Measurements from ENCODE around the gene OR13J1. TPM values are rescaled to one million over a fixed set of nuclear protein-coding genes. Genes with fewer than 3 reads are reported as not detected.

OR13J1 gene
- total RNA-seq, 1 experiment from 2014 or later = not detected

DNA sequence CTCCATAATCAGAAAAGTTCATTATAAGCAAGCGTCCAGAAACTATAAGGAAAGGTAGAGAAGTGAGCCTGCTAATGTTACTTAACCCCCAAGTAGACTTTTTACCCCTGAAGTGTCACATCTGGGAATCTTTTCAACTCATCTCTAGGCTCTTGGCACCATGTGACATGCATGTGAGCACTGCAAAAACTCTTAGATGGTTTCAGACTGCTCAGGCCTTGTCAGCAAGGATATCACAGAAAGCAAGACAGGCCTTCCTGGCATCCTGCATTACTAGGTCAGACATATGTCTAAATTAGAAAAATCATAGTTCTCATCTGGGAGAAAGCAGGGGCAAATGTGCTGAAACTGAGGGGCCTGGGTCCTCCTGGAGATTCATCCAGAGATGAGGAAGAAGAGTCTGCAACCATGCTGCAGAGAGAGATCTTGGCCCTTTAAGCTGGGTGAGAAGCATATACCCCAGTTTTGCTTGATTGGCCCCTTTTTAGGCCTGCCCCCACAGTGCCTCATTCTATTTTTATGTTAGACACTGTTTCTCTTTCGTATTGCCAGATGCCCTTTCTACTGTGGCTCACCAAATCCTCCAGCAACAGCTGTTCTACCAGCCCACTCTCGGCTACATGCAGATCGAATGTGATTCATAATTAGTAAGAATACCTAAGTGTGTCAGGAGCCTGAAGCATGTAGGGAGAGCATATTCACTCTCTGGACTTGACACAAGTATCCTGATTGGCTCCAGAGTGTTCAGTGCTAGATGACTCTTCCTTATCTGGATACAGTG, 22.2 kb downstream of the OR13J1 start:
- POLR2A ChIA-PET = no interaction called here
- CTCF ChIA-PET = interaction anchor here (0.9 to 3.7 kb wide), 4 partner anchors 13 to 34 kb away, joined by 3 to 32 read pairs (median 13); no protein-coding TSS in a partner anchor
- TF ChIP-seq CREM (CRISPR knock-in tag; IDR thresholded peaks at IDR 0.05) = no peak
- no peak for TF ChIP-seq TEAD4 (CRISPR knock-in tag; IDR thresholded peaks at IDR 0.05)
- TF ChIP-seq, protein P1, sequence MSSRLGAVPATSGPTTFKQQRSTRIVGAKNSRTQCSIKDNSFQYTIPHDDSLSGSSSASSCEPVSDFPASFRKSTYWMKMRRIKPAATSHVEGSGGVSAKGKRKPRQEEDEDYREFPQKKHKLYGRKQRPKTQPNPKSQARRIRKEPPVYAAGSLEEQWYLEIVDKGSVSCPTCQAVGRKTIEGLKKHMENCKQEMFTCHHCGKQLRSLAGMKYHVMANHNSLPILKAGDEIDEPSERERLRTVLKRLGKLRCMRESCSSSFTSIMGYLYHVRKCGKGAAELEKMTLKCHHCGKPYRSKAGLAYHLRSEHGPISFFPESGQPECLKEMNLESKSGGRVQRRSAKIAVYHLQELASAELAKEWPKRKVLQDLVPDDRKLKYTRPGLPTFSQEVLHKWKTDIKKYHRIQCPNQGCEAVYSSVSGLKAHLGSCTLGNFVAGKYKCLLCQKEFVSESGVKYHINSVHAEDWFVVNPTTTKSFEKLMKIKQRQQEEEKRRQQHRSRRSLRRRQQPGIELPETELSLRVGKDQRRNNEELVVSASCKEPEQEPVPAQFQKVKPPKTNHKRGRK (CRISPR knock-in tag; IDR thresholded peaks at IDR 0.05; ENCODE audit: borderline replicate concordance) = no peak
- TF ChIP-seq, protein P2, sequence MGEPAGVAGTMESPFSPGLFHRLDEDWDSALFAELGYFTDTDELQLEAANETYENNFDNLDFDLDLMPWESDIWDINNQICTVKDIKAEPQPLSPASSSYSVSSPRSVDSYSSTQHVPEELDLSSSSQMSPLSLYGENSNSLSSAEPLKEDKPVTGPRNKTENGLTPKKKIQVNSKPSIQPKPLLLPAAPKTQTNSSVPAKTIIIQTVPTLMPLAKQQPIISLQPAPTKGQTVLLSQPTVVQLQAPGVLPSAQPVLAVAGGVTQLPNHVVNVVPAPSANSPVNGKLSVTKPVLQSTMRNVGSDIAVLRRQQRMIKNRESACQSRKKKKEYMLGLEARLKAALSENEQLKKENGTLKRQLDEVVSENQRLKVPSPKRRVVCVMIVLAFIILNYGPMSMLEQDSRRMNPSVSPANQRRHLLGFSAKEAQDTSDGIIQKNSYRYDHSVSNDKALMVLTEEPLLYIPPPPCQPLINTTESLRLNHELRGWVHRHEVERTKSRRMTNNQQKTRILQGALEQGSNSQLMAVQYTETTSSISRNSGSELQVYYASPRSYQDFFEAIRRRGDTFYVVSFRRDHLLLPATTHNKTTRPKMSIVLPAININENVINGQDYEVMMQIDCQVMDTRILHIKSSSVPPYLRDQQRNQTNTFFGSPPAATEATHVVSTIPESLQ (CRISPR knock-in tag; IDR thresholded peaks at IDR 0.05) = no peak
- TF ChIP-seq, protein P3, sequence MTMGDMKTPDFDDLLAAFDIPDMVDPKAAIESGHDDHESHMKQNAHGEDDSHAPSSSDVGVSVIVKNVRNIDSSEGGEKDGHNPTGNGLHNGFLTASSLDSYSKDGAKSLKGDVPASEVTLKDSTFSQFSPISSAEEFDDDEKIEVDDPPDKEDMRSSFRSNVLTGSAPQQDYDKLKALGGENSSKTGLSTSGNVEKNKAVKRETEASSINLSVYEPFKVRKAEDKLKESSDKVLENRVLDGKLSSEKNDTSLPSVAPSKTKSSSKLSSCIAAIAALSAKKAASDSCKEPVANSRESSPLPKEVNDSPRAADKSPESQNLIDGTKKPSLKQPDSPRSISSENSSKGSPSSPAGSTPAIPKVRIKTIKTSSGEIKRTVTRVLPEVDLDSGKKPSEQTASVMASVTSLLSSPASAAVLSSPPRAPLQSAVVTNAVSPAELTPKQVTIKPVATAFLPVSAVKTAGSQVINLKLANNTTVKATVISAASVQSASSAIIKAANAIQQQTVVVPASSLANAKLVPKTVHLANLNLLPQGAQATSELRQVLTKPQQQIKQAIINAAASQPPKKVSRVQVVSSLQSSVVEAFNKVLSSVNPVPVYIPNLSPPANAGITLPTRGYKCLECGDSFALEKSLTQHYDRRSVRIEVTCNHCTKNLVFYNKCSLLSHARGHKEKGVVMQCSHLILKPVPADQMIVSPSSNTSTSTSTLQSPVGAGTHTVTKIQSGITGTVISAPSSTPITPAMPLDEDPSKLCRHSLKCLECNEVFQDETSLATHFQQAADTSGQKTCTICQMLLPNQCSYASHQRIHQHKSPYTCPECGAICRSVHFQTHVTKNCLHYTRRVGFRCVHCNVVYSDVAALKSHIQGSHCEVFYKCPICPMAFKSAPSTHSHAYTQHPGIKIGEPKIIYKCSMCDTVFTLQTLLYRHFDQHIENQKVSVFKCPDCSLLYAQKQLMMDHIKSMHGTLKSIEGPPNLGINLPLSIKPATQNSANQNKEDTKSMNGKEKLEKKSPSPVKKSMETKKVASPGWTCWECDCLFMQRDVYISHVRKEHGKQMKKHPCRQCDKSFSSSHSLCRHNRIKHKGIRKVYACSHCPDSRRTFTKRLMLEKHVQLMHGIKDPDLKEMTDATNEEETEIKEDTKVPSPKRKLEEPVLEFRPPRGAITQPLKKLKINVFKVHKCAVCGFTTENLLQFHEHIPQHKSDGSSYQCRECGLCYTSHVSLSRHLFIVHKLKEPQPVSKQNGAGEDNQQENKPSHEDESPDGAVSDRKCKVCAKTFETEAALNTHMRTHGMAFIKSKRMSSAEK (CRISPR knock-in tag; IDR thresholded peaks at IDR 0.05; ENCODE audit: borderline replicate concordance) = no peak
- no peak for DNase-seq (ENCODE audit: low spot score)
- Mint-ChIP-seq H3K36me3 (peaks cover 4% of the 10 kb centered on the region; the same call in 1 of the 2 replicates), H3K27ac (no peak overlapping the region), H3K4me3 (peak overlapping the region; percentile 65; the same call in 1 of the 2 replicates), H3K9me3 (no peaks in the 10 kb centered on the region), H3K4me1 (peaks cover 27% of the 10 kb centered on the region), H3K27me3 (ENCODE audit: low read depth) (peaks cover 35% of the 10 kb centered on the region)
- ATAC-seq = no peak

DNA sequence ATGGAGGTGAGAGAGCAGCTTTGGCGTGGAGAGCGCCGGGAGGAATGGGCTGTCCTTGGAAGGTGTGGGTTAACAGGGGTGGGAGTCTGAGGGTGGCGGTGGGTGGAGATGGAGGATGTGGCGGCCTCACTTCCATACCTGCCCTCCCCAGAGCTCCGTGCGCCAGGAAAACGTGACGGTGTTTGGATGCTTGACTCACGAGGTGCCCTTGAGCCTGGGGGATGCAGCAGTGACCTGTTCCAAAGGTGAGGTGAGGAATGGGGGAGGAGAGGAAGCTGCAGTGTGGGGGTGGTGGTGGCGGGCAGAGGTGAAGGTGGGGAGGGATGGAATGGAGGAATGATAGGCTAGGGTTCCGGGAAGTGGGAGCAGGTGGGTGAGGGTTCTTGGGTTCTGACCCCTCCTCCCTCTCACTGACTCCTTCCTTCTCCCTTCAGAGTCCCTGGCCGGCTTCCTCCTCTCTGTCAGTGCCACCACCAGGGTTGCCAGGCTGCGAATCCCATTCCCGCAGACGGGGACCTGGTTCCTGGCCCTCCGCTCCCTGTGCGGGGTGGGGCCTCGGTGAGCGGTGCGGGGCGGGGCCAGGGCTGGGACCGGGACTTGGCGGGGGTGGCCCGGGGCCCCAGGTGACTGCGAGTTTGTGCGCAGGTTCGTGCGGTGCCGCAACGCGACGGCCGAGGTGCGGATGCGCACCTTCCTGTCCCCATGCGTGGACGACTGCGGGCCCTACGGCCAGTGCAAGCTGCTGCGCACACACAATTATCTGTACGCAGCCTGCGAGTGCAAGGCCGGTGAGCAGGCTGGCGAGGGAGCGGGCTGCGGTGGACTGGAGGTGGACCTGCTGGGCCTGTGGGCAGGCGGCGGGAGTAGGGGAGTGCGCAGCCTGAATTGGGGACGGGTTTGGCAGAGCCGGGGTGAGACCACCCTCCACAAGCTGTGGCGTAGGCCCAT, 24.1 kb downstream of the OR13J1 start:
- POLR2A ChIA-PET = interaction anchor here (0.9 kb wide), 1 partner anchor 32 kb away, joined by 3 read pairs; no protein-coding TSS in a partner anchor
- H3K27ac Mint-ChIP-seq = peak overlapping the region; percentile 55; the same call in 1 of the 2 replicates
- DNase-seq (ENCODE audit: low spot score) = peak; percentile 68
- peak; percentile 78 for ATAC-seq
- no peaks in the 10 kb centered on the region for H3K9me3 Mint-ChIP-seq
- CTCF ChIA-PET = interaction anchor here (0.5 to 3.7 kb wide), 8 partner anchors 11 to 118 kb away, joined by 3 to 32 read pairs (median 8); partner anchors contain the start of genes FAM221B, HINT2 and TMEM8B
- peaks cover 27% of the 10 kb centered on the region for H3K4me1 Mint-ChIP-seq
- peaks cover 4% of the 10 kb centered on the region; the same call in 1 of the 2 replicates for H3K36me3 Mint-ChIP-seq
- H3K4me3 Mint-ChIP-seq = peak overlapping the region; percentile 65
- peaks cover 30% of the 10 kb centered on the region for H3K27me3 Mint-ChIP-seq (ENCODE audit: low read depth)
- no peak for TF ChIP-seq GABPB1 (CRISPR knock-in tag; IDR thresholded peaks at IDR 0.05)
- TF ChIP-seq, protein P4, sequence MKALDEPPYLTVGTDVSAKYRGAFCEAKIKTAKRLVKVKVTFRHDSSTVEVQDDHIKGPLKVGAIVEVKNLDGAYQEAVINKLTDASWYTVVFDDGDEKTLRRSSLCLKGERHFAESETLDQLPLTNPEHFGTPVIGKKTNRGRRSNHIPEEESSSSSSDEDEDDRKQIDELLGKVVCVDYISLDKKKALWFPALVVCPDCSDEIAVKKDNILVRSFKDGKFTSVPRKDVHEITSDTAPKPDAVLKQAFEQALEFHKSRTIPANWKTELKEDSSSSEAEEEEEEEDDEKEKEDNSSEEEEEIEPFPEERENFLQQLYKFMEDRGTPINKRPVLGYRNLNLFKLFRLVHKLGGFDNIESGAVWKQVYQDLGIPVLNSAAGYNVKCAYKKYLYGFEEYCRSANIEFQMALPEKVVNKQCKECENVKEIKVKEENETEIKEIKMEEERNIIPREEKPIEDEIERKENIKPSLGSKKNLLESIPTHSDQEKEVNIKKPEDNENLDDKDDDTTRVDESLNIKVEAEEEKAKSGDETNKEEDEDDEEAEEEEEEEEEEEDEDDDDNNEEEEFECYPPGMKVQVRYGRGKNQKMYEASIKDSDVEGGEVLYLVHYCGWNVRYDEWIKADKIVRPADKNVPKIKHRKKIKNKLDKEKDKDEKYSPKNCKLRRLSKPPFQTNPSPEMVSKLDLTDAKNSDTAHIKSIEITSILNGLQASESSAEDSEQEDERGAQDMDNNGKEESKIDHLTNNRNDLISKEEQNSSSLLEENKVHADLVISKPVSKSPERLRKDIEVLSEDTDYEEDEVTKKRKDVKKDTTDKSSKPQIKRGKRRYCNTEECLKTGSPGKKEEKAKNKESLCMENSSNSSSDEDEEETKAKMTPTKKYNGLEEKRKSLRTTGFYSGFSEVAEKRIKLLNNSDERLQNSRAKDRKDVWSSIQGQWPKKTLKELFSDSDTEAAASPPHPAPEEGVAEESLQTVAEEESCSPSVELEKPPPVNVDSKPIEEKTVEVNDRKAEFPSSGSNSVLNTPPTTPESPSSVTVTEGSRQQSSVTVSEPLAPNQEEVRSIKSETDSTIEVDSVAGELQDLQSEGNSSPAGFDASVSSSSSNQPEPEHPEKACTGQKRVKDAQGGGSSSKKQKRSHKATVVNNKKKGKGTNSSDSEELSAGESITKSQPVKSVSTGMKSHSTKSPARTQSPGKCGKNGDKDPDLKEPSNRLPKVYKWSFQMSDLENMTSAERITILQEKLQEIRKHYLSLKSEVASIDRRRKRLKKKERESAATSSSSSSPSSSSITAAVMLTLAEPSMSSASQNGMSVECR (CRISPR knock-in tag; IDR thresholded peaks at IDR 0.05; ENCODE audit: borderline replicate concordance) = no peak
- TF ChIP-seq ZNF416 (CRISPR knock-in tag; IDR thresholded peaks at IDR 0.05) = no peak
- TF ChIP-seq TP53 (CRISPR knock-in tag; IDR thresholded peaks at IDR 0.05) = 0 out of 2 replicates have a peak, but pooled peaks have one; percentile 32
- TF ChIP-seq CREB1 (CRISPR knock-in tag; IDR thresholded peaks at IDR 0.05) = no peak
- TF ChIP-seq, protein P5, sequence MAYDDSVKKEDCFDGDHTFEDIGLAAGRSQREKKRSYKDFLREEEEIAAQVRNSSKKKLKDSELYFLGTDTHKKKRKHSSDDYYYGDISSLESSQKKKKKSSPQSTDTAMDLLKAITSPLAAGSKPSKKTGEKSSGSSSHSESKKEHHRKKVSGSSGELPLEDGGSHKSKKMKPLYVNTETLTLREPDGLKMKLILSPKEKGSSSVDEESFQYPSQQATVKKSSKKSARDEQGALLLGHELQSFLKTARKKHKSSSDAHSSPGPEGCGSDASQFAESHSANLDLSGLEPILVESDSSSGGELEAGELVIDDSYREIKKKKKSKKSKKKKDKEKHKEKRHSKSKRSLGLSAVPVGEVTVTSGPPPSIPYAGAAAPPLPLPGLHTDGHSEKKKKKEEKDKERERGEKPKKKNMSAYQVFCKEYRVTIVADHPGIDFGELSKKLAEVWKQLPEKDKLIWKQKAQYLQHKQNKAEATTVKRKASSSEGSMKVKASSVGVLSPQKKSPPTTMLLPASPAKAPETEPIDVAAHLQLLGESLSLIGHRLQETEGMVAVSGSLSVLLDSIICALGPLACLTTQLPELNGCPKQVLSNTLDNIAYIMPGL (CRISPR knock-in tag; IDR thresholded peaks at IDR 0.05) = peak; percentile 56; the same call in 1 of the 2 replicates
- TF ChIP-seq NR3C1 (CRISPR knock-in tag; conservative IDR thresholded peaks at IDR 0.05; ENCODE audit: low read depth) = no peak
- TF ChIP-seq FOXP1 (CRISPR knock-in tag; IDR thresholded peaks at IDR 0.05; ENCODE audit: borderline replicate concordance) = 0 out of 2 replicates have a peak, but pooled peaks have one; percentile 27
